GM12865 (cell line): ENCODE measurements around the gene RIT2.

ENCODE experiments used
- DNase-seq: peaks from one replicate; pipeline ENCODE4 v3.0.0; 2010; ENCODE audit warnings: low read depth
- H3K4me3 ChIP-seq: 2 replicates; pipeline ENCODE4 v1.5.1; 2011; ENCODE audit warnings: mild to moderate bottlenecking, low read depth, low read length, control low read depth
- TF ChIP-seq, protein P1 (sequence below): IDR thresholded peaks from 2 replicates; pipeline ENCODE4 v1.5.1; 2011; ENCODE audit warnings: low read length, control low read depth, low read depth, inconsistent platforms; ENCODE audit not compliant: insufficient read depth; ENCODE audit errors: missing control alignments

RIT2 gene

DNA sequence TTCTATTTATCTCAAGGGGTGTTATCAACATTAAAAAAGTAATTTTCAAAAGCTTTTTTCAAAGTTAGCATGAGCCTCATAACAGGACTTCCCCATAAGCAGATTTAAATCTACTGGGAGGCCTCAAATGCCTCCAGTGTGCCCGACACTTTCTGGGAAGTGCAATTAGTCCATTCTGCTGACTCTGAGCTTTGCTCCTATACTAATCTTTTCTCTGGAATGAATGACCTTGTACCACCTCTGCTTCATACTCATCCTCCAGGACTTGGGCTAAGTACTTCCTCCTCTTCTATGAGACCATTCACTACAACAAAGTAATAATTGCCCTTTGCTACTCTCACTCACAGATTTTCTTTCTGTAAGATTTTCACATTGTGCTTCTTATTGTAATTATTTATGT, 111.1 kb downstream of the RIT2 start:
- DNase-seq: no peak
- H3K4me3 ChIP-seq: no peak overlapping the region
- TF ChIP-seq, protein P1, sequence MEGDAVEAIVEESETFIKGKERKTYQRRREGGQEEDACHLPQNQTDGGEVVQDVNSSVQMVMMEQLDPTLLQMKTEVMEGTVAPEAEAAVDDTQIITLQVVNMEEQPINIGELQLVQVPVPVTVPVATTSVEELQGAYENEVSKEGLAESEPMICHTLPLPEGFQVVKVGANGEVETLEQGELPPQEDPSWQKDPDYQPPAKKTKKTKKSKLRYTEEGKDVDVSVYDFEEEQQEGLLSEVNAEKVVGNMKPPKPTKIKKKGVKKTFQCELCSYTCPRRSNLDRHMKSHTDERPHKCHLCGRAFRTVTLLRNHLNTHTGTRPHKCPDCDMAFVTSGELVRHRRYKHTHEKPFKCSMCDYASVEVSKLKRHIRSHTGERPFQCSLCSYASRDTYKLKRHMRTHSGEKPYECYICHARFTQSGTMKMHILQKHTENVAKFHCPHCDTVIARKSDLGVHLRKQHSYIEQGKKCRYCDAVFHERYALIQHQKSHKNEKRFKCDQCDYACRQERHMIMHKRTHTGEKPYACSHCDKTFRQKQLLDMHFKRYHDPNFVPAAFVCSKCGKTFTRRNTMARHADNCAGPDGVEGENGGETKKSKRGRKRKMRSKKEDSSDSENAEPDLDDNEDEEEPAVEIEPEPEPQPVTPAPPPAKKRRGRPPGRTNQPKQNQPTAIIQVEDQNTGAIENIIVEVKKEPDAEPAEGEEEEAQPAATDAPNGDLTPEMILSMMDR: no peak

DNA sequence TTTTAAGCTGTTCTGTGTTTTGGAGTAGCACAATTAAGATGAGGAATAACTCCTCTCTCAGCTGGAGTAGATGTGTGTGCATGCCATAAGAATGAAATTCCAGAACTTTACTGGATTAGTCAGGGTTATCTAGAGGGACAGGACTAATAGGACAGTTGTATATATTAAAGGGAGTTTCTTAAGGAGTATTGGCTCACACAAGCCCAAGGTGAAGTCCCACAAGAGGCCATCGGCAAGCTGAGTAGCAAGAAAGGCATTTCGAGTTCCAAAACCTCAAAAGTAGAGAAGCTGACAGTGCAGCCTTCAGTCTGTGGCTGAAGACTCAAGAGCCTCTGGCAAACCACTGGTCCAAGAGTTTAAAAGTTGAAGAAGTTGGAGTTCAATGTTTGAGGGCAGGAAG, 113.7 kb downstream of the RIT2 start:
- no peak overlapping the region for H3K4me3 ChIP-seq
- no peak for DNase-seq
- TF ChIP-seq, protein P1: no peak

DNA sequence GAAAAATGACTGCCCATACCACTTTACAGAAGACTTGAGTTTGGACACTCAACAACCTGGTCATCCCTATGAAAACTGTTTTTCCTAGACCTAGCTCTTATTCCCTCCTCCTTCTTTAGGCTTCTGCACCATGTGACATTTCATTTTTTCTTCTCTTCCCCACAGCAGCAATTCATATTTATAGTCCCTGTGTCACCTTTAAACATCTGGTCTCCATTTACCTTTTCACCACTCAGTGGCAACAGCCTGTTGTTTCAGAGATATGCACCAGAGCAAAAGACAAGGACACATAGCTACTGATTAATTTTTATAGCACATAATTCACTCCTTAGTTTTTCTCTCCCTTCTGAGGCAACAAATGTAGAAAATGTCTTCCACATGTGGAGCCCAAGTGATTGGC, 118.7 kb downstream of the RIT2 start:
- TF ChIP-seq, protein P1: no peak
- no peak for DNase-seq

DNA sequence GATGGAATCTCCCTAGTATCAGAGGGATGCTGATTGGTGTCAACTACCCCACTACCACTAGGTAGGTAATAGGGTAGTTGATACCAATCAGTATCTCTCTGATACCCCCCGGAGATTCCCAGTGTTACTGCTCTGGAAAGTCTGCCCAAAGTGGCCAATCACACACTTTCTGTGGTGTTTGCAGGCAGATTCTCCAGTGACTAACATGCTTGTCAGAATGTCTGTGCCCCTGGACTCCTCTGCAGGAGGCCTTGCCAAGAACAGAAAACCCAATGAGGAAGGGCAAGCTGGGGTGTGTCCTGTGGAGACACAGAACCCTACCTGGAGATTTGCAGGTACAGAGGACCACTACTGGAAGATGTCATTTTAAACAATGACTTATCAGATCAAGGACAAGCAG, 135.1 kb downstream of the RIT2 start:
- no peak for DNase-seq
- TF ChIP-seq, protein P1: no peak
- no peak overlapping the region for H3K4me3 ChIP-seq

More for the DNA sequence above, 118.7 kb downstream of the RIT2 start:
- no peak overlapping the region for H3K4me3 ChIP-seq

DNA sequence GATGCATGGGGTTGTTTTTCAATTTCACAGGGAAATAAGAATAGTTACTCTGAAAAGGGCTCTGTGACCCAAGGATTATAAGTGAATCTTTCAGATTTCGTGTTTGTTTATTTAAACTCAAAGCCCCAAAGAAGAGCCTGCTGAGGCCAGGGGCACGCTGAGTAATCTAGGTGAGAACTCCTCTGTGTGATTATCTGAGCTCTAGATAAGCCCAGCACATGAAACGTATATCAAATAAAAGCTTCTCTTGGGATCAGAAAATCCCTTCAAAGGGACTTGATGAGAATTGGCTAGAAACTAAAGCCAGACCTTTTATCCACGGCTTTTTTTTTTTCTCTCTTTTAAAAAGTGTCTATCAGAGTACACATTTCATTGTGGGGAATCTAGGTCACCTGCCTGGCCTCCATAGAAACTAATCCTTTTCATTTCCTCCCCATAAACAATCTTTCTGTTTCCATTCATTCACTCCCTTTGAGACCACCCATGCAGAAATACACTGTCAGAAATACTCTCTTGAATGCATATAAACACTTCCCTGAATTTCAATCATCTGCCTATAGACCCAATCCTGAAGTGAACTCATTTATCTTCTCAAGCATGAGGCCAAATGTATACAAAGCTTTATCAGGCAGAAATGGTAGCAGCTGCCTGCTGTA, 137.4 kb downstream of the RIT2 start:
- TF ChIP-seq, protein P1: no peak
- DNase-seq: no peak
- no peak overlapping the region for H3K4me3 ChIP-seq

DNA sequence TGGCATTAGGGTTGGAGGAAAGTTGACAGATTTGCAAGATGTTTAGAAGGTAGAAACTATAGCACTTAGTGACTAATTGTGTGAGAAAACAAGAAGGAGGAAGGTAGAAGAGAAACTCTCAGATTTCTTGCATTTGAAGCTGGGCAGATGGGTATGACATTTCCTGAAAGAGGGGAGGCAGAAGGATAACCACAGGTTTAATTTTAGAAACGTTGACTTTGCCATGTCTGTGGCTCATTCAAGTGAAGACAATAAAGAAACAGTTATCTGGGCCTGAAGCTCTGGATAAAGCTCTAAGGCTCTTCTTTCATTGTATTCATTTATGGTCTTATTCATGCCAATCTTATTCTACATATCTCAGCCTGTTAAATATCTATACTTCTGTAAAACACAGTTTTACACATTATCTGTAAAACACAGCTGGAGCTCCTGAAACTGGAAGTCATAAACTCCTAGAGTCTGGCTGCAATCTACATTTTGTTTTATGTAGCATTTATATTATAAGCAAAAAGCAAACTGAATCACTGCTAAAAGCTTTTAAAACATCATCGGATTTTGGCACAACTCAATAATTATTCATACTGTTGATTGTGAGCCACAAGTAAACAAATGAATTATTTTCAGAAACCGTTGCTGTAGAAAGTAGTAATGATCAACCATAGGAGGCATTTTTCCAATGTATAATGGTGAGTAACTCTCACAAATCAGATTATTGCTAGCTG, 138.5 kb downstream of the RIT2 start:
- TF ChIP-seq, protein P1: no peak
- no peak overlapping the region for H3K4me3 ChIP-seq
- peak; percentile 7 for DNase-seq
